Measurements from ENCODE around the gene KCNH1. TPM values are rescaled to one million over a fixed set of nuclear protein-coding genes. Genes with fewer than 3 reads are reported as not detected.
"Not testable (repeated sequence)": the region's sequence is repeated elsewhere in the genome, so short reads cannot be mapped to it uniquely, and the experiment has no call there.

KCNH1 gene
- total RNA-seq, 2 donors from 2014 or later: 0.68 to 1.2 TPM

GRCh38 chr1:210980082-210980481 is 153.9 kb downstream of the KCNH1 start:
- Histone ChIP-seq H3K27me3 (replicated peaks; ENCODE audit: insufficient read depth) (no peaks in the 10 kb centered on the region), H3K4me3 (no peak overlapping the region), H3K9me3 (no peaks in the 10 kb centered on the region), H3K4me1 (replicated peaks) (no peaks in the 10 kb centered on the region), H3K36me3 (no peaks in the 10 kb centered on the region), H3K27ac (no peak overlapping the region)
- intact Hi-C loops (cut with DNase I): no loop called here
- DNase-seq (ENCODE audit: low spot score): no peak
- TF ChIP-seq POLR2AphosphoS5 (IDR thresholded peaks at IDR 0.05) (no peak), POLR2A (IDR thresholded peaks at IDR 0.05) (no peak), CTCF (IDR thresholded peaks at IDR 0.05) (no peak)

- H3K4me1 ChIP-seq (replicated peaks): no peaks in the 10 kb centered on the region
- no peak overlapping the region for H3K4me3 ChIP-seq
- no peak for DNase-seq (ENCODE audit: low spot score)
- intact Hi-C loops (cut with DNase I): no loop called here
- H3K36me3 ChIP-seq: no peaks in the 10 kb centered on the region
- TF ChIP-seq POLR2AphosphoS5 (IDR thresholded peaks at IDR 0.05): no peak
- TF ChIP-seq CTCF (IDR thresholded peaks at IDR 0.05): no peak
- no peak for TF ChIP-seq POLR2A (IDR thresholded peaks at IDR 0.05)
- H3K27me3 ChIP-seq (replicated peaks; ENCODE audit: insufficient read depth): no peaks in the 10 kb centered on the region
- no peaks in the 10 kb centered on the region for H3K9me3 ChIP-seq
- H3K27ac ChIP-seq: no peak overlapping the region
- 70% methylated on average over 3 of the region's 3 CpGs for WGBS
Observed at GRCh38 chr1:210978974-210979354, 155.0 kb downstream of the KCNH1 start.

GRCh38 chr1:210978316-210978973 is 155.5 kb downstream of the KCNH1 start:
- DNase-seq (ENCODE audit: low spot score): no peak
- TF ChIP-seq POLR2A (IDR thresholded peaks at IDR 0.05) (no peak), POLR2AphosphoS5 (IDR thresholded peaks at IDR 0.05) (no peak), CTCF (IDR thresholded peaks at IDR 0.05) (no peak)
- WGBS: 90% methylated on average over 6 of the region's 6 CpGs
- H3K27ac ChIP-seq: no peak overlapping the region
- H3K9me3 ChIP-seq: no peaks in the 10 kb centered on the region
- no peaks in the 10 kb centered on the region for H3K27me3 ChIP-seq (replicated peaks; ENCODE audit: insufficient read depth)
- H3K36me3 ChIP-seq: no peaks in the 10 kb centered on the region
- intact Hi-C loops (cut with DNase I): no loop called here
- no peak overlapping the region for H3K4me3 ChIP-seq
- H3K4me1 ChIP-seq (replicated peaks): no peaks in the 10 kb centered on the region

GRCh38 chr1:210951279-210951678 is 182.7 kb downstream of the KCNH1 start:
- no peaks in the 10 kb centered on the region for H3K27me3 ChIP-seq (replicated peaks; ENCODE audit: insufficient read depth)
- no peaks in the 10 kb centered on the region for H3K4me1 ChIP-seq (replicated peaks)
- TF ChIP-seq POLR2AphosphoS5 (IDR thresholded peaks at IDR 0.05) (no peak), POLR2A (IDR thresholded peaks at IDR 0.05) (no peak), CTCF (IDR thresholded peaks at IDR 0.05) (no peak)
- H3K4me3 ChIP-seq: no peak overlapping the region
- H3K27ac ChIP-seq: no peak overlapping the region
- H3K36me3 ChIP-seq: no peaks in the 10 kb centered on the region
- 58% methylated on average over 7 of the region's 7 CpGs for WGBS
- no peaks in the 10 kb centered on the region for H3K9me3 ChIP-seq
- DNase-seq (ENCODE audit: low spot score): no peak
- intact Hi-C loops (cut with DNase I): no loop called here

GRCh38 chr1:210949940-210950546 is 183.9 kb downstream of the KCNH1 start:
- DNase-seq (ENCODE audit: low spot score): peak; percentile 10
- intact Hi-C loops (cut with DNase I); H3K4me1 ChIP-seq (replicated peaks); H3K27ac ChIP-seq; H3K27me3 ChIP-seq (replicated peaks; ENCODE audit: insufficient read depth); H3K36me3 ChIP-seq; H3K9me3 ChIP-seq; H3K4me3 ChIP-seq: not testable (repeated sequence)
- WGBS: 83% methylated on average over 2 of the region's 2 CpGs
- TF ChIP-seq CTCF (IDR thresholded peaks at IDR 0.05): peak in 3 of 4 experiments; percentile 21 to 58 (median 33)

Measured in prostate gland (tissue), 2 donors.